H1 (cell line): ENCODE results near the gene HOXD1. TPM values are rescaled to one million over a fixed set of nuclear protein-coding genes. Genes with fewer than 3 reads are reported as not detected.

ENCODE experiments used
- ATF3 ChIP-seq: IDR thresholded peaks from 2 replicates; pipeline ENCODE4 v1.6.1; 2011; ENCODE audit warnings: low read depth, mild to moderate bottlenecking, low read length; ENCODE audit not compliant: insufficient read depth
- KDM1A ChIP-seq: fragments of 200-600, 300-600 bp; sonication (generic); IDR thresholded peaks from 2 replicates; pipeline ENCODE4 v1.7.1; 2016; ENCODE audit warnings: mild to moderate bottlenecking, low read length, borderline replicate concordance
- KDM5A ChIP-seq: fragments of 200-600 bp; IDR thresholded peaks from 2 replicates; pipeline ENCODE4 v1.7.1; 2012; ENCODE audit warnings: mild to moderate bottlenecking, low read length, inconsistent platforms, mixed read lengths
- POLR2A ChIP-seq, 2 experiments: IDR thresholded peaks; 1 replicate in 1 of 2; 2 replicates in 1 of 2; pipeline ENCODE4 v1.6.1; 2011; ENCODE audit warnings: low read depth in 2 of 2, low read length in 2 of 2, mild to moderate bottlenecking in 2 of 2; ENCODE audit errors: control extremely low read depth in 1 of 2
- RNF2 ChIP-seq: fragments of 200-900, 300-1000 bp; sonication (generic); IDR thresholded peaks from 2 replicates; pipeline ENCODE4 v1.7.1; 2016; ENCODE audit warnings: borderline replicate concordance, low read depth, mild to moderate bottlenecking, antibody characterized with exemption, low read length; ENCODE audit not compliant: poor library complexity, severe bottlenecking; ENCODE audit errors: missing control alignments
- SRF ChIP-seq: IDR thresholded peaks from 2 replicates; pipeline ENCODE4 v1.6.1; 2011; ENCODE audit warnings: mild to moderate bottlenecking, low read depth, low read length, moderate library complexity
- polyA plus RNA-seq, 7 experiments: library from polyadenylated mRNA; depleted of rRNA in 3 of 7; stranded (reverse) in 5 of 7; unstranded in 2 of 7; fragments of >200 nt in 5 of 7; fragments of 200-250 nt in 2 of 7; gene quantifications; 1 replicate in 5 of 7; 2 replicates in 1 of 7; 4 replicates in 1 of 7; pipeline versions ENCODE4 v1.2.1 to v1.2.3, GENCODE V29; 2011 to 2013; ENCODE audit warnings: missing spikeins in 2 of 7, mixed read lengths in 2 of 7
- total RNA-seq: library from RNA; stranded (reverse); fragmentation: NEBNext Ultra II Directional; extraction: Animal tissue kit (Norgen Biotek cat#: 25700); gene quantifications from 2 replicates; pipeline ENCODE4 v1.2.1, GENCODE V29; 2021

Gene HOXD1
- total and polyA plus RNA-seq, 2 of the 8 experiments (the other 6 are each of a cell fraction or from before 2014, with no cell fraction given) = 0.03 TPM; not detected in 1

- TF ChIP-seq ATF3 (no peak), RNF2 (no peak), SRF (no peak), KDM5A (no peak), POLR2A (IDR thresholded peaks at IDR 0.05; ENCODE audit: control extremely low read depth in 1 of 2, low read depth in 2 of 2, low read length in 2 of 2) (no peak), KDM1A (no peak)
- TF ChIP-seq, all 59 proteins: peak for 0
Observed at GRCh38 chr2:176234156-176234555, 45.7 kb downstream of the HOXD1 start (continued).
